AG04449 (cell line): Measurements from ENCODE around the gene KRT25.
"Not testable (repeated sequence)": the region's sequence is repeated elsewhere in the genome, so short reads cannot be mapped to it uniquely, and the experiment has no call there.

Source experiments
- CTCF ChIA-PET: fragments of 350-600 bp; formaldehyde crosslinking; extraction: SDS; loops from one replicate; lab custom pipeline; 2021; ENCODE audit warnings: antibody characterized with exemption; lab: Yijun Ruan, JAX
- POLR2A ChIA-PET: fragments of 400-600, 350-600 bp; formaldehyde crosslinking; extraction: SDS; loops from one replicate; lab custom pipeline; 2020; ENCODE audit warnings: antibody characterized with exemption, inconsistent platforms; lab: Yijun Ruan, JAX
- DNase-seq: peaks from one replicate; pipeline ENCODE4 v3.0.0-alpha.2; 2010; ENCODE audit warnings: low read depth, low spot score
- H3K4me3 ChIP-seq: 2 replicates; pipeline ENCODE4 v1.5.1; 2011; ENCODE audit warnings: low read depth, mild to moderate bottlenecking, control low read depth, low read length
- CTCF ChIP-seq: IDR thresholded peaks from one replicate; pipeline ENCODE4 v1.5.1; 2011; ENCODE audit warnings: mild to moderate bottlenecking, moderate library complexity, low read length, control low read depth, inconsistent platforms; ENCODE audit not compliant: insufficient read depth; ENCODE audit errors: missing control alignments

KRT25 gene

GRCh38 chr17:40750391-40750790 is 4.7 kb downstream of the KRT25 start:
- ChIA-PET CTCF (interaction anchor here (0.8 kb wide), 1 partner anchor 913 kb away, joined by 3 read pairs; no protein-coding TSS in a partner anchor), POLR2A (no interaction called here)
- TF ChIP-seq CTCF: no peak
- no peak overlapping the region for H3K4me3 ChIP-seq
- no peak for DNase-seq

GRCh38 chr17:40748666-40749065 is 6.5 kb downstream of the KRT25 start:
- DNase-seq, CTCF ChIA-PET, POLR2A ChIA-PET, H3K4me3 ChIP-seq: not testable (repeated sequence)

GRCh38 chr17:40738553-40738952 is 16.6 kb downstream of the KRT25 start:
- DNase-seq: no peak
- TF ChIP-seq CTCF: no peak
- no peak overlapping the region for H3K4me3 ChIP-seq
- CTCF ChIA-PET: no interaction called here
- POLR2A ChIA-PET: no interaction called here

GRCh38 chr17:40735016-40735415 is 20.1 kb downstream of the KRT25 start:
- ChIA-PET CTCF (no interaction called here), POLR2A (no interaction called here)
- no peak for TF ChIP-seq CTCF
- H3K4me3 ChIP-seq: no peak overlapping the region
- DNase-seq: no peak

- ChIA-PET CTCF (no interaction called here), POLR2A (no interaction called here)
- TF ChIP-seq CTCF: no peak
- no peak overlapping the region for H3K4me3 ChIP-seq
- no peak for DNase-seq
Measured at GRCh38 chr17:40734018-40734417, 21.1 kb downstream of the KRT25 start.

GRCh38 chr17:40730970-40731369 is 24.2 kb downstream of the KRT25 start:
- no peak for TF ChIP-seq CTCF
- POLR2A ChIA-PET: no interaction called here
- CTCF ChIA-PET: no interaction called here
- H3K4me3 ChIP-seq: no peak overlapping the region
- no peak for DNase-seq
